Nucleus accumbens (tissue), 56 donors: ENCODE data around the gene ZC3H14.

Experiments
- DNase-seq, 56 donors: peaks; one replicate each; lab custom pipeline; 2025; lab: John Stamatoyannopoulos, UW

ZC3H14 gene

GRCh38 chr14:88668448-88669116, 105.7 kb downstream of the ZC3H14 start:
- DNase-seq = no peak

GRCh38 chr14:88669346-88669745, 106.5 kb downstream of the ZC3H14 start:
- no peak for DNase-seq
